SU-DHL-6 (cell line): ENCODE results near the gene SMAD1.
"Not testable (repeated sequence)": the region's sequence is repeated elsewhere in the genome, so short reads cannot be mapped to it uniquely, and the experiment has no call there.

Experiments
- H2AFZ ChIP-seq: fragments of 200-600 bp; sonication (generic); 2 replicates; pipeline ENCODE4 v1.6.1; 2014; ENCODE audit warnings: low read depth, mild to moderate bottlenecking, moderate library complexity, mixed read lengths, antibody characterized with exemption, low read length; ENCODE audit not compliant: severe bottlenecking
- H3F3A ChIP-seq: fragments of 200-600 bp; shearing (Covaris generic); 2 replicates; pipeline ENCODE4 v1.6.0; 2016; ENCODE audit warnings: antibody characterized with exemption, mild to moderate bottlenecking; ENCODE audit not compliant: insufficient read depth
- H3K27ac ChIP-seq: fragments of 200-600 bp; sonication (generic); 2 replicates; pipeline ENCODE4 v1.5.1; 2016; ENCODE audit warnings: low read depth, mild to moderate bottlenecking, low read length, moderate library complexity, mixed read lengths
- H3K27me3 ChIP-seq: fragments of 200-600 bp; sonication (generic), shearing (Covaris generic); 2 replicates; pipeline ENCODE4 v1.6.0; 2014; ENCODE audit warnings: mild to moderate bottlenecking, low read length
- H3K36me3 ChIP-seq: fragments of 200-600 bp; sonication (generic); 2 replicates; pipeline ENCODE4 v1.6.1; 2014; ENCODE audit warnings: mild to moderate bottlenecking, low read length, mixed read lengths
- H3K4me2 ChIP-seq: fragments of 300-600, 200-600 bp; shearing (Covaris generic), sonication (generic); 2 replicates; pipeline ENCODE4 v1.6.0; 2014; ENCODE audit warnings: low read length, low read depth, mild to moderate bottlenecking; ENCODE audit not compliant: poor library complexity, severe bottlenecking
- H3K4me3 ChIP-seq: fragments of 200-600 bp; sonication (generic); 2 replicates; pipeline ENCODE4 v1.5.1; 2014; ENCODE audit warnings: antibody characterized with exemption, low read length, mild to moderate bottlenecking, mixed read lengths; ENCODE audit not compliant: insufficient read depth, poor library complexity, severe bottlenecking
- H3K79me2 ChIP-seq: fragments of 200-600 bp; sonication (generic); 2 replicates; pipeline ENCODE4 v1.6.1; 2014; ENCODE audit warnings: mild to moderate bottlenecking, low read length, moderate library complexity; ENCODE audit not compliant: insufficient read depth
- H3K9ac ChIP-seq: fragments of 200-600 bp; sonication (generic); 2 replicates; pipeline ENCODE4 v1.7.0; 2014; ENCODE audit warnings: mild to moderate bottlenecking, low read length
- H3K9me2 ChIP-seq: fragments of 200-600 bp; sonication (generic); replicated peaks from 2 replicates; pipeline ENCODE4 v1.6.1; 2014; ENCODE audit warnings: low read length; ENCODE audit not compliant: insufficient read depth
- H3K9me3 ChIP-seq: fragments of 200-600 bp; sonication (generic); 2 replicates; pipeline ENCODE4 v1.6.1; 2014; ENCODE audit warnings: low read length, mixed read lengths; ENCODE audit not compliant: insufficient read depth
- H4K20me1 ChIP-seq: fragments of 200-600 bp; sonication (generic); 2 replicates; pipeline ENCODE4 v1.6.1; 2014; ENCODE audit warnings: low read depth, mild to moderate bottlenecking, antibody characterized with exemption, low read length, moderate library complexity, mixed read lengths
- EZH2phosphoT487 ChIP-seq: fragments of 200-600 bp; sonication (generic), shearing (Covaris generic); conservative IDR thresholded peaks from 2 replicates; pipeline ENCODE4 v1.6.1; 2018; ENCODE audit warnings: mild to moderate bottlenecking, antibody characterized with exemption, low read length, moderate library complexity, mixed read lengths
- TF ChIP-seq, protein P1 (sequence below): fragments of 200-600 bp; sonication (generic); IDR thresholded peaks from one replicate; pipeline ENCODE4 v1.5.1; 2017; ENCODE audit warnings: antibody characterized with exemption, mild to moderate bottlenecking, low read length, moderate library complexity; ENCODE audit not compliant: insufficient read depth, poor library complexity, severe bottlenecking

The SMAD1 gene

GRCh38 chr4:145566086-145566708 lies 84.5 kb downstream of the SMAD1 start:
- no peaks in the 10 kb centered on the region for H3K36me3 ChIP-seq
- no peaks in the 10 kb centered on the region for H3F3A ChIP-seq
- H3K9ac ChIP-seq = no peak overlapping the region
- no peak overlapping the region for H3K4me3 ChIP-seq
- H3K27me3 ChIP-seq = no peaks in the 10 kb centered on the region
- no peaks in the 10 kb centered on the region for H3K79me2 ChIP-seq
- H2AFZ ChIP-seq = no peak overlapping the region
- no peaks in the 10 kb centered on the region for H4K20me1 ChIP-seq
- no peak for TF ChIP-seq EZH2phosphoT487
- TF ChIP-seq, protein P1, sequence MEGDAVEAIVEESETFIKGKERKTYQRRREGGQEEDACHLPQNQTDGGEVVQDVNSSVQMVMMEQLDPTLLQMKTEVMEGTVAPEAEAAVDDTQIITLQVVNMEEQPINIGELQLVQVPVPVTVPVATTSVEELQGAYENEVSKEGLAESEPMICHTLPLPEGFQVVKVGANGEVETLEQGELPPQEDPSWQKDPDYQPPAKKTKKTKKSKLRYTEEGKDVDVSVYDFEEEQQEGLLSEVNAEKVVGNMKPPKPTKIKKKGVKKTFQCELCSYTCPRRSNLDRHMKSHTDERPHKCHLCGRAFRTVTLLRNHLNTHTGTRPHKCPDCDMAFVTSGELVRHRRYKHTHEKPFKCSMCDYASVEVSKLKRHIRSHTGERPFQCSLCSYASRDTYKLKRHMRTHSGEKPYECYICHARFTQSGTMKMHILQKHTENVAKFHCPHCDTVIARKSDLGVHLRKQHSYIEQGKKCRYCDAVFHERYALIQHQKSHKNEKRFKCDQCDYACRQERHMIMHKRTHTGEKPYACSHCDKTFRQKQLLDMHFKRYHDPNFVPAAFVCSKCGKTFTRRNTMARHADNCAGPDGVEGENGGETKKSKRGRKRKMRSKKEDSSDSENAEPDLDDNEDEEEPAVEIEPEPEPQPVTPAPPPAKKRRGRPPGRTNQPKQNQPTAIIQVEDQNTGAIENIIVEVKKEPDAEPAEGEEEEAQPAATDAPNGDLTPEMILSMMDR = no peak
- no peak overlapping the region for H3K4me2 ChIP-seq
- H3K9me3 ChIP-seq = no peaks in the 10 kb centered on the region
- no peak overlapping the region for H3K27ac ChIP-seq
- H3K9me2 ChIP-seq = no peaks in the 10 kb centered on the region

- no peak overlapping the region for H3K4me2 ChIP-seq
- no peak overlapping the region for H3K27ac ChIP-seq
These were observed 85.1 kb downstream of the SMAD1 start for GRCh38 chr4:145566768-145567167.

DNA sequence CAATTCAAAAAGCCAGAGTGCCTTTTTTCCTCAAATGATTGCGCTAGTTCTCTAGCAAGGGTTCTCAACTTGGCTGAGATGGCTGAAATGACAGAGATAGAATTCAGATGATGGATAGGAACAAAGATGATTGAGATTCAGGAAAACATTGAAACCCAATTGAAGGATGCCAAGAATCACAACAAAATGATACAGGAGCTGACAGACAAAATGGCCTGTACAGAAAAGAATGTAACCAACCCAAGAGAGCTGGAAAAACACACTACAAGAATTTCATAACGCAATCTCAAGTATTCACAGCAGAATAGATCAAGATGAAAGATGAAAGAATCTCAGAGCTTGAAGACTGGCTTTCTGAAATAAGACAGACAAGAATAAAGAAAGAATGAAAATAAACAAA lies 85.9 kb downstream of the SMAD1 start:
- Histone ChIP-seq H3K36me3 (no peaks in the 10 kb centered on the region), H3K27me3 (no peaks in the 10 kb centered on the region), H3F3A (no peaks in the 10 kb centered on the region), H3K79me2 (no peaks in the 10 kb centered on the region), H3K4me2 (no peak overlapping the region), H3K9ac (no peak overlapping the region), H2AFZ (no peak overlapping the region), H4K20me1 (no peaks in the 10 kb centered on the region), H3K9me2 (no peaks in the 10 kb centered on the region), H3K4me3 (no peak overlapping the region), H3K9me3 (no peaks in the 10 kb centered on the region), H3K27ac (no peak overlapping the region)
- TF ChIP-seq, protein P1 = no peak
- TF ChIP-seq EZH2phosphoT487 = no peak

More at GRCh38 chr4:145566768-145567167, 85.1 kb downstream of the SMAD1 start:
- Histone ChIP-seq H3F3A (no peaks in the 10 kb centered on the region), H3K36me3 (no peaks in the 10 kb centered on the region), H3K9ac (no peak overlapping the region), H3K9me3 (no peaks in the 10 kb centered on the region), H4K20me1 (no peaks in the 10 kb centered on the region), H3K9me2 (no peaks in the 10 kb centered on the region), H2AFZ (no peak overlapping the region), H3K27me3 (no peaks in the 10 kb centered on the region), H3K4me3 (no peak overlapping the region), H3K79me2 (no peaks in the 10 kb centered on the region)
- TF ChIP-seq, protein P1 = no peak
- TF ChIP-seq EZH2phosphoT487 = no peak

DNA sequence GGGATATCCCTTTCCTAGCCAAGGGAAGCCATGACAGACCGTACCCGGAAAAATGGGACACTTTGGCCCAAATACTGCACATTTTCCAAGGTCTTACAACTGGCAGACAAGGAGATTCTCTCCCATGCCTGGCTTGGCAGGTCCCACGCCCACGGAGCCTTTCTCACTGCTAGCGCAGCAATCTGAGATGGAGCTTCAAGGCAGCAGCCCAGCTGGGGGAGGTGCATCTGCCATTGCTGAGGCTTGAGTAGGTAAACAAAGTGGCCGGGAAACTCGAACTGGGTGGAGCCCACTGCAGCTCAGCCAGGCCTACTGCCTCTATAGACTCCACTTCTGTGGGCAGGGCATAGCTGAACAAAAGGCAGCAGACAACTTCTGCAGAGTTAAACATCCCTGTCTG lies 92.9 kb downstream of the SMAD1 start:
- H3K79me2 ChIP-seq, H3K4me3 ChIP-seq, H3K27ac ChIP-seq, H3K9me2 ChIP-seq, H2AFZ ChIP-seq, H3F3A ChIP-seq, H3K9me3 ChIP-seq, H3K4me2 ChIP-seq, H3K27me3 ChIP-seq, H4K20me1 ChIP-seq, H3K36me3 ChIP-seq, H3K9ac ChIP-seq: not testable (repeated sequence)
